ENCODE measurements around the gene APOE. TPM values are rescaled to one million over a fixed set of nuclear protein-coding genes. Genes with fewer than 3 reads are reported as not detected.

The APOE gene
- total and polyA plus RNA-seq, 2 of the 13 experiments (the other 11 are each of a cell fraction or from before 2014, with no cell fraction given) = 1,328 to 1,470 TPM

- TF ChIP-seq ZNF607 (CRISPR knock-in tag; IDR thresholded peaks at IDR 0.05; ENCODE audit: borderline replicate concordance) = peak; percentile 83; the same call in 1 of the 2 replicates
- TF ChIP-seq TSC22D2 (CRISPR knock-in tag; IDR thresholded peaks at IDR 0.05; ENCODE audit: borderline replicate concordance) = peak; percentile 58; the same call in 1 of the 2 replicates
- peak; percentile 79 for TF ChIP-seq SSRP1 (CRISPR knock-in tag; IDR thresholded peaks at IDR 0.05)
- no peak for TF ChIP-seq CEBPZ (IDR thresholded peaks at IDR 0.05; ENCODE audit: low read length)
- peak; percentile 56; the same call in 1 of the 2 replicates for TF ChIP-seq FOXK2 (IDR thresholded peaks at IDR 0.05)
- TF ChIP-seq ZNF12 (CRISPR knock-in tag; IDR thresholded peaks at IDR 0.05) = peak; percentile 45; the same call in 1 of the 2 replicates
- peak; percentile 67 for TF ChIP-seq KAT7 (CRISPR knock-in tag; IDR thresholded peaks at IDR 0.05; ENCODE audit: borderline replicate concordance)
- TF ChIP-seq RELA (CRISPR knock-in tag; IDR thresholded peaks at IDR 0.05) = no peak
- 0 out of 2 replicates have a peak, but pooled peaks have one; percentile 12 for TF ChIP-seq GABPA (IDR thresholded peaks at IDR 0.05; ENCODE audit: low read depth, low read length)
- peak; percentile 78 for TF ChIP-seq GABPA (CRISPR knock-in tag; IDR thresholded peaks at IDR 0.05; ENCODE audit: low read depth)
- peak; percentile 84; the same call in 1 of the 2 replicates for TF ChIP-seq ZNF724P (CRISPR knock-in tag; IDR thresholded peaks at IDR 0.05; ENCODE audit: borderline replicate concordance)
- peak; percentile 72 for TF ChIP-seq ELF1 (CRISPR knock-in tag; IDR thresholded peaks at IDR 0.05)
- TF ChIP-seq, protein P1, sequence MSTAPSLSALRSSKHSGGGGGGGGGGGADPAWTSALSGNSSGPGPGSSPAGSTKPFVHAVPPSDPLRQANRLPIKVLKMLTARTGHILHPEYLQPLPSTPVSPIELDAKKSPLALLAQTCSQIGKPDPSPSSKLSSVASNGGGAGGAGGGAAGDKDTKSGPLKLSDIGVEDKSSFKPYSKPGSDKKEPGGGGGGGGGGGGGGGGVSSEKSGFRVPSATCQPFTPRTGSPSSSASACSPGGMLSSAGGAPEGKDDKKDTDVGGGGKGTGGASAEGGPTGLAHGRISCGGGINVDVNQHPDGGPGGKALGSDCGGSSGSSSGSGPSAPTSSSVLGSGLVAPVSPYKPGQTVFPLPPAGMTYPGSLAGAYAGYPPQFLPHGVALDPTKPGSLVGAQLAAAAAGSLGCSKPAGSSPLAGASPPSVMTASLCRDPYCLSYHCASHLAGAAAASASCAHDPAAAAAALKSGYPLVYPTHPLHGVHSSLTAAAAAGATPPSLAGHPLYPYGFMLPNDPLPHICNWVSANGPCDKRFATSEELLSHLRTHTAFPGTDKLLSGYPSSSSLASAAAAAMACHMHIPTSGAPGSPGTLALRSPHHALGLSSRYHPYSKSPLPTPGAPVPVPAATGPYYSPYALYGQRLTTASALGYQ (CRISPR knock-in tag; IDR thresholded peaks at IDR 0.05) = peak; percentile 88
- peak; percentile 72; the same call in 1 of the 2 replicates for TF ChIP-seq HES4 (CRISPR knock-in tag; IDR thresholded peaks at IDR 0.05; ENCODE audit: borderline replicate concordance)
- TF ChIP-seq ZNF383 (CRISPR knock-in tag; IDR thresholded peaks at IDR 0.05; ENCODE audit: borderline replicate concordance) = no peak
- peak; percentile 68; the same call in 1 of the 2 replicates for TF ChIP-seq AHR (CRISPR knock-in tag; IDR thresholded peaks at IDR 0.05)
- no peak for TF ChIP-seq TCF7L2 (IDR thresholded peaks at IDR 0.05; ENCODE audit: low read depth, low read length)
- TF ChIP-seq ELF4 (CRISPR knock-in tag; IDR thresholded peaks at IDR 0.05; ENCODE audit: borderline replicate concordance) = no peak
- TF ChIP-seq ZNF589 (CRISPR knock-in tag; conservative IDR thresholded peaks at IDR 0.05) = peak; percentile 95
- TF ChIP-seq ZNF230 (CRISPR knock-in tag; IDR thresholded peaks at IDR 0.05) = 0 out of 2 replicates have a peak, but pooled peaks have one; percentile 58
- TF ChIP-seq TMF1 (CRISPR knock-in tag; IDR thresholded peaks at IDR 0.05; ENCODE audit: low read depth) = peak; percentile 57; the same call in 1 of the 2 replicates
- peak; percentile 93 for TF ChIP-seq KDM2A (CRISPR knock-in tag; IDR thresholded peaks at IDR 0.05; ENCODE audit: borderline replicate concordance, low read depth)
- TF ChIP-seq ZFP36L2 (CRISPR knock-in tag; IDR thresholded peaks at IDR 0.05) = no peak
- peak; percentile 42; the same call in 1 of the 2 replicates for TF ChIP-seq ZSCAN5A (CRISPR knock-in tag; IDR thresholded peaks at IDR 0.05; ENCODE audit: borderline replicate concordance)
- TF ChIP-seq SALL1 (CRISPR knock-in tag; IDR thresholded peaks at IDR 0.05) = peak; percentile 99
Measured at GRCh38 chr19:44925114-44925891, 19.7 kb downstream of the APOE start (continued).

Measured in HepG2 (cell line).